T-cell (primary cell): ENCODE results near the gene RFXANK. TPM values are rescaled to one million over a fixed set of nuclear protein-coding genes. Genes with fewer than 3 reads are reported as not detected.

Experiments
- ATAC-seq, 4 experiments: fragments of 200-7000 bp in 3 of 4; fragments of 150-1000 bp in 1 of 4; cut with Tn5 transposase; replicated peaks in 1 of 4; 1 replicate in 3 of 4; 2 replicates in 1 of 4; pipeline ENCODE4 v1.10.0; 2021; ENCODE audit warnings: moderate library complexity in 3 of 4, mild to moderate bottlenecking in 2 of 4, moderate number of reproducible peaks in 1 of 4
- CTCF ChIA-PET, 2 donors: fragments of 300-600 bp; sonication (Branson Sonifier 250); formaldehyde crosslinking; loops; one replicate each; lab custom pipeline; 2022; ENCODE audit warnings: antibody characterized with exemption in 2 of 2; lab: Charles Lee
- POLR2A ChIA-PET, 2 donors: fragments of 300-600 bp; sonication (Branson Sonifier 250); formaldehyde crosslinking; loops; one replicate each; lab custom pipeline; 2022; ENCODE audit warnings: antibody characterized with exemption in 2 of 2; lab: Charles Lee
- DNase-seq, 35 experiments: peaks; one replicate each; pipeline versions ENCODE4 v3.0.0 to v3.0.0-alpha.2; 2013 to 2023
- H3K27ac ChIP-seq: one replicate; pipeline ENCODE4 v1.5.1; 2013; ENCODE audit warnings: low read length
- H3K27me3 ChIP-seq, 2 experiments: replicated peaks in 1 of 2; 1 replicate in 1 of 2; 2 replicates in 1 of 2; pipeline versions ENCODE4 v1.6.1 to v1.7.0; 2013; ENCODE audit warnings: low read length in 1 of 2, mixed read lengths in 1 of 2; ENCODE audit not compliant: control insufficient read depth in 2 of 2, insufficient read depth in 2 of 2; ENCODE audit errors: extremely low read depth in 1 of 2
- H3K36me3 ChIP-seq, 2 donors: 1 replicate in 1 of 2; 2 replicates in 1 of 2; pipeline versions ENCODE4 v1.6.1 to v1.7.0; 2013; ENCODE audit warnings: low read length in 1 of 2; ENCODE audit not compliant: control insufficient read depth in 2 of 2, insufficient read depth in 1 of 2; ENCODE audit errors: extremely low read depth in 1 of 2
- H3K4me1 ChIP-seq, 2 experiments: 1 replicate in 1 of 2; 2 replicates in 1 of 2; pipeline versions ENCODE4 v1.6.1 to v1.7.0; 2013; ENCODE audit warnings: low read length in 2 of 2, mixed read lengths in 1 of 2; ENCODE audit not compliant: insufficient read depth in 2 of 2, control insufficient read depth in 1 of 2; ENCODE audit errors: extremely low read depth in 1 of 2
- H3K4me3 ChIP-seq, 2 donors: 1 replicate in 1 of 2; 2 replicates in 1 of 2; pipeline versions ENCODE4 v1.5.1 to v1.7.0; 2013; ENCODE audit warnings: mild to moderate bottlenecking in 2 of 2, low read length in 1 of 2, moderate library complexity in 1 of 2; ENCODE audit not compliant: control insufficient read depth in 1 of 2; ENCODE audit errors: extremely low read depth in 1 of 2
- H3K9me3 ChIP-seq: 2 replicates; pipeline ENCODE4 v1.7.0; 2013
- H3K27ac Mint-ChIP-seq, 2 donors: one replicate each; pipeline ENCODE4 v1.8.0; 2020 to 2021; ENCODE audit warnings: mild to moderate bottlenecking in 2 of 2, mixed read lengths in 2 of 2
- H3K27me3 Mint-ChIP-seq, 2 donors: one replicate each; pipeline ENCODE4 v1.8.0; 2021 to 2022; ENCODE audit warnings: mixed read lengths in 2 of 2
- H3K36me3 Mint-ChIP-seq: one replicate; pipeline ENCODE4 v1.8.0; 2021; ENCODE audit warnings: mixed read lengths
- H3K4me1 Mint-ChIP-seq, 3 donors: one replicate each; pipeline ENCODE4 v1.8.0; 2020 to 2022; ENCODE audit warnings: mixed read lengths in 3 of 3, mild to moderate bottlenecking in 1 of 3
- H3K4me3 Mint-ChIP-seq, 3 donors: one replicate each; pipeline ENCODE4 v1.8.0; 2020 to 2022; ENCODE audit warnings: mild to moderate bottlenecking in 3 of 3, mixed read lengths in 3 of 3, moderate library complexity in 3 of 3
- H3K9me3 Mint-ChIP-seq, 3 donors: one replicate each; pipeline ENCODE4 v1.8.0; 2020 to 2022; ENCODE audit warnings: mixed read lengths in 3 of 3
- WGBS: methylation state at CpG from one replicate; pipeline ENCODE4 v1.1.5; 2013; ENCODE audit warnings: missing lambda C conversion rate; ENCODE audit not compliant: insufficient coverage; 5-methylcytosine and 5-hydroxymethylcytosine counted together
- total RNA-seq, 35 experiments: library from RNA in 6 of 35; stranded (reverse) in 6 of 35; fragments of 120-200 nt in 1 of 35; gene quantifications; one replicate each; pipeline versions ENCODE4 v1.2.1 to v1.2.4 and lab custom pipeline; 2013 to 2026

RFXANK gene
- total RNA-seq, 5 donors from 2014 or later (not counting 1 experiment from before 2014, with no cell fraction given), result 63.8 to 92.8 (median 85.4) TPM

DNA sequence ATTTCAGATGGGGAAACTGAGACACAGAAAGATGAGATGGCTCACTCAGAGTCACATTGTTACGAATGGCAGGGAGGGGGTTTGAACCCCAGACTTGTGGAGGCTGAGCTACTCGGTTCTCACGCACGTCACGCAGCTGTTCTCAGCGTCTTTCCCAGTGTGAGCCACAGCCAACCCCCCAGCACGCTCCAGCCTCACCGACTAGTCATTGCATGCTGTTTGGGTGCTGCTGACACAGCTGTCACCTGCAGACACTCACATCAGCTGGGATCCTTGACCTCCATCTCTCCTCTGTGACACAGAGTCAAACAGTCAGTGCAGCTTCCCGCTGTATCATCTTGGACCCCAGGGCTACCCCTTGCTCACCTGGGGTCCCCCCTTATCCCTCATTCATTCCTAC lies 17.3 kb downstream of the RFXANK start:
- Mint-ChIP-seq H3K27me3 (peaks cover 28 to 41% of the 10 kb centered on the region in 2 donors), H3K4me1 (peaks cover 19 to 29% (median 27%) of the 10 kb centered on the region in 3 donors), H3K27ac (no peak overlapping the region), H3K36me3 (no peaks in the 10 kb centered on the region), H3K9me3 (no peaks in the 10 kb centered on the region), H3K4me3 (no peak overlapping the region)
- DNase-seq (no peak), ATAC-seq (no peak)
- ChIA-PET POLR2A (no interaction called here), CTCF (interaction anchor here in 1 of 2 donors (0.7 kb wide), 1 partner anchor 151 kb away, joined by 3 read pairs; no protein-coding TSS in a partner anchor)
- H3K36me3 ChIP-seq, result no peaks in the 10 kb centered on the region
- peaks cover 10 to 76% of the 10 kb centered on the region in 2 experiments for H3K27me3 ChIP-seq
- H3K4me1 ChIP-seq, result peaks cover 3 to 27% of the 10 kb centered on the region in 2 experiments
- no peak overlapping the region for H3K27ac ChIP-seq
- 38% methylated on average over 9 of the region's 9 CpGs for WGBS
- no peak overlapping the region for H3K4me3 ChIP-seq
- H3K9me3 ChIP-seq, result no peaks in the 10 kb centered on the region

GRCh38 chr19:19211499-19212420 lies 19.7 kb downstream of the RFXANK start, which contains the start of gene NCAN:
TSS of gene NCAN (plus strand) at chr19:19211958. CDS start at chr19:19216954, 4,996 bp downstream.
- Mint-ChIP-seq H3K27ac (no peak within 1 kb of the TSS), H3K9me3 (no peaks in the 10 kb centered on the region), H3K4me3 (no peak within 1 kb of the TSS), H3K27me3 (peaks cover 44 to 53% of the 10 kb centered on the region in 2 donors), H3K4me1 (peaks cover 12 to 27% (median 17%) of the 10 kb centered on the region in 3 donors), H3K36me3 (no peaks in the 10 kb centered on the region)
- peaks cover 3 to 15% of the 10 kb centered on the region in 2 experiments for H3K4me1 ChIP-seq
- peaks cover 12 to 89% of the 10 kb centered on the region in 2 experiments for H3K27me3 ChIP-seq
- WGBS, result 17% methylated on average over 42 of the region's 54 CpGs
- no peak for DNase-seq
- H3K4me3 ChIP-seq, result no peak within 1 kb of the TSS
- POLR2A ChIA-PET, result interaction anchor here in 1 of 2 donors (0.6 kb wide), 1 partner anchor 17 kb away, joined by 4 read pairs; no protein-coding TSS in a partner anchor
- CTCF ChIA-PET, result interaction anchor here in 1 of 2 donors (0.5 kb wide), 1 partner anchor 8 kb away, joined by 5 read pairs; no protein-coding TSS in a partner anchor
- no peaks in the 10 kb centered on the region for H3K9me3 ChIP-seq
- no peak for ATAC-seq
- no peak within 1 kb of the TSS for H3K27ac ChIP-seq
- no peaks in the 10 kb centered on the region for H3K36me3 ChIP-seq

- no peaks in the 10 kb centered on the region for H3K9me3 ChIP-seq
- peaks cover under 1 to 15% (median 6%) of the 10 kb centered on the region in 3 donors for H3K4me1 Mint-ChIP-seq
- ChIA-PET POLR2A (no interaction called here), CTCF (no interaction called here)
- no peak overlapping the region for H3K4me3 ChIP-seq
- H3K27me3 Mint-ChIP-seq, result peaks cover 48 to 59% of the 10 kb centered on the region in 2 donors
- no peak overlapping the region for H3K4me3 Mint-ChIP-seq
- WGBS, result no CpG with 5 or more reads among the region's 7 CpGs
- H3K9me3 Mint-ChIP-seq, result no peaks in the 10 kb centered on the region
- no peak for ATAC-seq
- no peak for DNase-seq
- H3K27me3 ChIP-seq, result peaks cover 12 to 85% of the 10 kb centered on the region in 2 experiments
- H3K36me3 Mint-ChIP-seq, result no peaks in the 10 kb centered on the region
- H3K27ac ChIP-seq, result no peak overlapping the region
- H3K4me1 ChIP-seq, result peaks cover 0 to 3% of the 10 kb centered on the region in 2 experiments
- H3K27ac Mint-ChIP-seq, result no peak overlapping the region
- H3K36me3 ChIP-seq, result no peaks in the 10 kb centered on the region
Measured at GRCh38 chr19:19212916-19213315, 20.9 kb downstream of the RFXANK start.

- no peaks in the 10 kb centered on the region for H3K9me3 Mint-ChIP-seq
- H3K27ac Mint-ChIP-seq, result peak overlapping the region in 1 of 2 donors; percentile 53
- no peak overlapping the region for H3K4me3 ChIP-seq
- peaks cover 48 to 59% of the 10 kb centered on the region in 2 donors for H3K27me3 Mint-ChIP-seq
- DNase-seq, result no peak
- 54% methylated on average over 13 of the region's 21 CpGs for WGBS
- peaks cover 12 to 86% of the 10 kb centered on the region in 2 experiments for H3K27me3 ChIP-seq
- H3K36me3 Mint-ChIP-seq, result no peaks in the 10 kb centered on the region
- H3K27ac ChIP-seq, result no peak overlapping the region
- H3K36me3 ChIP-seq, result no peaks in the 10 kb centered on the region
- H3K4me1 Mint-ChIP-seq, result peaks cover 0 to 15% (median 5%) of the 10 kb centered on the region in 3 donors
- ATAC-seq, result no peak
- H3K4me3 Mint-ChIP-seq, result no peak overlapping the region
- H3K4me1 ChIP-seq, result no peaks in the 10 kb centered on the region
- CTCF ChIA-PET, result interaction anchor here in 1 of 2 donors (0.5 kb wide), 1 partner anchor 13 kb away, joined by 5 read pairs; no protein-coding TSS in a partner anchor
- POLR2A ChIA-PET, result no interaction called here
- H3K9me3 ChIP-seq, result no peaks in the 10 kb centered on the region
Measured at GRCh38 chr19:19213426-19214158, 21.5 kb downstream of the RFXANK start.

DNA sequence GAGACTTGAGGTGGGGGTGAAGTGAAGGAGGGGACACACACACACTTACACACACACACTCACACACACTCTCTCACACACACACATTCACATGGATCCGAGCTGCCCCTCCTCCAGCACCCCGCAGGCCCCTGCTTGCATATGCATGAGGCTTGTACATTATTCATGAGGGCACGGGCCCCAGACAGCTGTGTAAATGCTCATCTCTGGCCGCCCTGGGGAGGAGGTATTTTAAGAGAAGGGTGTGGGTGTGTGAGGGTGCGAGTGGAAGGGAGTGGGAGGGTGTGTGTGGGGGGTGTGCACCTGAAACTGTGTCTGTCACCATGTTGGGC lies 22.1 kb downstream of the RFXANK start:
- Mint-ChIP-seq H3K27me3 (peaks cover 48 to 63% of the 10 kb centered on the region in 2 donors), H3K4me3 (no peak overlapping the region)
- 7% methylated on average over 2 of the region's 5 CpGs for WGBS

DNA sequence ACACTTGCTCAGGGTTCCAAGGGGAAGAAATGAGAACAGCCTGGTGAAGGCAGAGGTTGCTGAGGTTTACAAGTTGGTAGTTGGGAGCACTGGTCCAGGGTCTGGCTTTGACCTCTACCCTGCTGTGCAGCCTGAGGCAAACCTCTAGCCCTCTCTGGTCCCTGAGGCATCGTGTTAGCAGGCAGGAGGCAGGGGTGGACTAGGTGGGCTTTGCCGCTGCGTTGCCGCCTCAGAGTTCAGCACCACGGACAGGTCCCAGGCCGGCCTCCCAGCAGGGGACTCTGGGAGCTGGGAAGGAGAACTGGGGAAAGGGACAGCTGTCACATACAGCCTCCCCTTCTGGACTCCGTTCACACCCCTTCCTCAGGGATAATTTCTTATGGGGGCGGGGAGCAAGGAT lies 22.8 kb downstream of the RFXANK start:
- Mint-ChIP-seq H3K4me1 (peaks cover 0 to 15% (median 5%) of the 10 kb centered on the region in 3 donors), H3K27ac (peak overlapping the region in 1 of 2 donors; percentile 27), H3K36me3 (no peaks in the 10 kb centered on the region), H3K4me3 (no peak overlapping the region), H3K27me3 (peaks cover 48 to 57% of the 10 kb centered on the region in 2 donors), H3K9me3 (no peaks in the 10 kb centered on the region)
- Histone ChIP-seq H3K27me3 (peaks cover 12 to 81% of the 10 kb centered on the region in 2 experiments), H3K9me3 (no peaks in the 10 kb centered on the region), H3K4me3 (no peak overlapping the region), H3K27ac (no peak overlapping the region), H3K4me1 (no peaks in the 10 kb centered on the region), H3K36me3 (no peaks in the 10 kb centered on the region)
- ATAC-seq, result no peak
- ChIA-PET CTCF (no interaction called here), POLR2A (no interaction called here)
- 14% methylated on average over 1 of the region's 8 CpGs for whole genome bisulfite sequencing
- DNase-seq, result peak in 10 of 35 experiments; percentile 10 to 45 (median 24)

More for the DNA sequence above, 22.1 kb downstream of the RFXANK start:
- no peaks in the 10 kb centered on the region for H3K36me3 ChIP-seq
- peaks cover 12 to 86% of the 10 kb centered on the region in 2 experiments for H3K27me3 ChIP-seq
- Mint-ChIP-seq H3K4me1 (peaks cover 0 to 15% (median 5%) of the 10 kb centered on the region in 3 donors), H3K36me3 (no peaks in the 10 kb centered on the region), H3K27ac (peak overlapping the region in 1 of 2 donors; percentile 53), H3K9me3 (no peaks in the 10 kb centered on the region)
- POLR2A ChIA-PET, result no interaction called here
- DNase-seq, result no peak
- no peak for ATAC-seq
- no peak overlapping the region for H3K27ac ChIP-seq
- H3K9me3 ChIP-seq, result no peaks in the 10 kb centered on the region
- CTCF ChIA-PET, result interaction anchor here in 1 of 2 donors (0.5 kb wide), 1 partner anchor 13 kb away, joined by 5 read pairs; no protein-coding TSS in a partner anchor
- no peaks in the 10 kb centered on the region for H3K4me1 ChIP-seq
- no peak overlapping the region for H3K4me3 ChIP-seq
